ENCODE results near the gene PRRT1.

GRCh38 chr6:32188381-32189068 lies 36.8 kb upstream of the PRRT1 start:
- TF ChIP-seq CTCF (IDR thresholded peaks at IDR 0.05) = no peak
- no peak for TF ChIP-seq POLR2A (IDR thresholded peaks at IDR 0.05; ENCODE audit: low read depth)

All from esophagus muscularis mucosa (tissue), 3 donors.